ENCODE data around the gene TRIM64C.
"Not testable (repeated sequence)": the region's sequence is repeated elsewhere in the genome, so short reads cannot be mapped to it uniquely, and the experiment has no call there.

Gene TRIM64C

DNA sequence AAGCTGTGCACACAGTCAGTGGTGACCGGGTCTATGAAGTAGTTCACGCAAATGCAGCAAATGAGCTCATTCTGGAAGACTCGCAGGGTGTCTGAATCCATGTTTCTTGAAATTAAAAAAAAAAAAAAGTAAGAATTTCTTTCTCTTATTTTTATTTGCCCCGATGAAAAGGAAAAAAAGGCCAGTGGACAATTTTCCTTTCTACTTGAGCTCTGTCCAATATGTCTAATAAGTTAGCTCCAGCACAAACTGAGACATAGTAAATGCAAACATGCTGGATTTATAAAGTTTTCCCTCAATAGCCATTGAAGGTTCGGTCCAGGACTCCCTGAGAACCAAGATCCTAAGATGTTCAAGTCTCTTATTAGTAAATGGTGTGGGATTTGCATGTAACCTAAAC is at the start of gene TRIM64C:
TSS of gene TRIM64C (minus strand) at position 101 of the 400 bp plus-strand sequence. CDS start at position 101, 0 bp downstream.
- DNase-seq, result not testable (repeated sequence)

DNA sequence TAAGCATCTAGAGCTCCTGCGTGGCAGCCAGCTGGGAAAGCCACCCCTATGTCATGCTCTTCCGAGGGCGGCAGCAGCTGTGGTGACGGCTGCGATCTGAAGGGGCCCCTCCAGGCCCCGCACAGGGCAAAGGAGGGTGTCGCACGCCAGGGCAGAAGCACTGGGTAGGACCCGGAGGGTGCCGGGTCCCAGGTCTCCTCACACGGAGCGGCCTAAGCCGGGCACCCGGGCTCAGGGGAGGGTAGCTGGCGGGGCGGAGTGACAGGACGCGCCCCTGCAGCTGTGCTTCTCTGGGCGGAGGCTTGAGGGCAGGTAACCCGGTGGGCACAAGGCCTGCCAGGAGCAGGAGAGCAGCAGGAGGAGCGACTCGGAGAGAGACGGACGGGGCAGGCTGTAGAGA is 43.4 kb upstream of the TRIM64C start:
- DNase-seq, result not testable (repeated sequence)

DNA sequence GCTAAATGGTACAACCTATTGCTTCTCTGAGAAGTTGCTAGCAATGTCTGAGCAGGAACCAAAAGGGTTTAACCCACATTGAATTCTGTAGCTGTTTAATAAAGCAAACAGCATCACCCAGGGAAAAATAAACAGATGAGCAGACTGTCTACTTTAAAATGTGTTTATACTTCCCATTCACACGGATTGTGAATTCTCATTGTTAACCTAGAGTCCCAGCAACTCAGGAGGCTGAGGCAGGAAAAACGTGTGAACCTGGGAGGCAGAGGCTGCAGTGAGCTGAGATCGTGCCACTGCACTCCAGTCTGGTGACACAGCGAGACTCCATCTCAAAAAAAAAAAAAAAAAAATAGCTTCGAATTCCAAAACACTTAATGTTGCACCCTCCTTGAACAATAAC is 11.0 kb upstream of the TRIM64C start:
- not testable (repeated sequence) for DNase-seq

- DNase-seq, result not testable (repeated sequence)
Measured at GRCh38 chr11:49049821-49050220, 9.1 kb downstream of the TRIM64C start.

GRCh38 chr11:49048229-49048628 is 10.7 kb downstream of the TRIM64C start:
- not testable (repeated sequence) for DNase-seq

- DNase-seq, result not testable (repeated sequence)
Measured at GRCh38 chr11:49028523-49028922, 30.4 kb downstream of the TRIM64C start, which contains the start of gene TRIM49B. Gene TRIM49B (plus strand): TSS chr11:49028823. CDS start chr11:49031600, 2,777 bp downstream.
